GM12891 (cell line): ENCODE measurements around the gene DTWD2.

Experiments used
- POLR2A ChIP-seq: IDR thresholded peaks from 2 replicates; pipeline ENCODE4 v1.6.1; 2011; ENCODE audit warnings: low read depth, low read length, control low read depth
- POLR2AphosphoS5 ChIP-seq: IDR thresholded peaks from 2 replicates; pipeline ENCODE4 v1.6.1; 2011; ENCODE audit warnings: low read depth, low read length, control low read depth
- TAF1 ChIP-seq: IDR thresholded peaks from 2 replicates; pipeline ENCODE4 v1.6.1; 2011; ENCODE audit warnings: low read depth, low read length, control low read depth

DNA sequence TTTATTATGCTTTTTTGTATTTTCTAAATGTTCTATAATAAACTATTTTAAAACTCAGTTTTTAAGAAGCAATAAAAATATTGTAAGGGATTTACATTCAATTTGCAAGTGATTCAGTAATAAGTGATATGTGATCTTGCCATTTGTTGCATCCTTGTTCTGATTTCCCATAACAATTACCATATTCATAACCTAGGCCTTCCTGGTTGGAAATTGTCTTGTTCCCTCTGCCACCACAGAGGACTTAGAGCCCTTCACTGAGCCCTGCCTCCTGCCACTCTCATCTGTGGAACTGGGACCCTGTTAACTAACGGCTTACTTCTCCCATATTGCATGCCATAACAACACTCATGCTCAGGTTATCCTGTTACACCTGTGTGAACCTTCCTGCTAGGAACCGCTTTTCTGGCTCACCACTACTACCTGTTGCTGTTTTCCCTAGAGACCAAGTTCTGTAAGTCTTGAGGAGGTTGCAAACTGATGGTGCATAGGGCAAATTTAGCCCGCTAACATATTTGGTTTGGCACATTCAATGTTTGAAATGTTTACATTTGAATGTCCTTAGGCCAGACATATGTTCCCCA lies 32.9 kb upstream of the DTWD2 start:
- TF ChIP-seq POLR2A (no peak), POLR2AphosphoS5 (no peak), TAF1 (no peak)
